HepG2 (cell line): Measurements from ENCODE around the gene ANKRA2. TPM values are rescaled to one million over a fixed set of nuclear protein-coding genes. Genes with fewer than 3 reads are reported as not detected.

Experiments
- ATAC-seq: fragments of 200-7000 bp; cut with Tn5 transposase; 3 replicates; pipeline ENCODE4 v1.9.1; 2020; ENCODE audit warnings: mild to moderate bottlenecking, moderate library complexity
- BruUV-seq: library from RNA; stranded (reverse); fragments of 400-500 nt; replicated peaks from 2 replicates; lab custom pipeline; 2021; lab: Mats Ljungman, UMichigan
- CTCF ChIA-PET: fragments of 300-600 bp; formaldehyde crosslinking; extraction: SDS; loops from one replicate; lab custom pipeline; 2021; ENCODE audit warnings: low total read pairs, inconsistent platforms, low intra/inter-chr PET ratio; lab: Yijun Ruan, JAX
- POLR2A ChIA-PET: fragments of 350-600 bp; sonication (Branson Sonifier 250); formaldehyde crosslinking; loops from one replicate; lab custom pipeline; 2020; ENCODE audit warnings: antibody characterized with exemption, inconsistent platforms; lab: Yijun Ruan, JAX
- DNase-seq: peaks from one replicate; pipeline ENCODE4 v3.0.0-alpha.2; 2015; ENCODE audit warnings: low spot score
- FAIRE-seq: peaks from 3 replicates; lab custom pipeline; 2011; peaks lifted over from hg19 to GRCh38; lab: Jason Lieb, UNC
- H2AFZ ChIP-seq: one replicate; pipeline ENCODE4 v1.6.1; 2011; ENCODE audit warnings: low read length, inconsistent platforms
- H3K27ac ChIP-seq: fragments of 300-600 bp; 3 replicates; pipeline ENCODE4 v1.8.0; 2011; ENCODE audit warnings: mixed run types, mild to moderate bottlenecking, mixed read lengths, low read length, inconsistent platforms; ENCODE audit not compliant: insufficient read depth; ENCODE audit errors: extremely low read length
- H3K27me3 ChIP-seq, 2 experiments: fragments of 200-600 bp in 1 of 2; 2 replicates in 1 of 2; 3 replicates in 1 of 2; pipeline versions ENCODE4 v1.6.0 to v1.8.0; 2011; ENCODE audit warnings: low read length in 2 of 2, mild to moderate bottlenecking in 2 of 2, moderate library complexity in 2 of 2, inconsistent platforms in 1 of 2; ENCODE audit not compliant: insufficient read depth in 2 of 2, control insufficient read depth in 1 of 2
- H3K36me3 ChIP-seq, 2 experiments: fragments of 200-600 bp in 1 of 2; replicated peaks in 1 of 2; 2 replicates in 1 of 2; 3 replicates in 1 of 2; pipeline versions ENCODE4 v1.5.1 to v1.8.0; 2011; ENCODE audit warnings: low read length in 2 of 2, inconsistent platforms in 1 of 2; ENCODE audit not compliant: insufficient read depth in 2 of 2, control insufficient read depth in 1 of 2
- H3K4me1 ChIP-seq: 2 replicates; pipeline ENCODE4 v1.5.1; 2012; ENCODE audit warnings: low read length, inconsistent platforms; ENCODE audit not compliant: insufficient read depth
- H3K4me2 ChIP-seq: 2 replicates; pipeline ENCODE4 v1.6.0; 2011; ENCODE audit warnings: low read depth, low read length, inconsistent platforms
- H3K4me3 ChIP-seq, 3 experiments: fragments of 200-600 bp in 1 of 3; sonication (generic), shearing (Covaris generic) in 1 of 3; replicated peaks in 1 of 3; 2 replicates each; pipeline ENCODE4 v1.5.1; 2011 to 2016; ENCODE audit warnings: low read length in 3 of 3, inconsistent platforms in 2 of 3, low read depth in 2 of 3, mild to moderate bottlenecking in 2 of 3, control low read depth in 1 of 3, mixed read lengths in 1 of 3; ENCODE audit not compliant: insufficient read depth in 1 of 3
- H3K79me2 ChIP-seq: one replicate; pipeline ENCODE4 v1.6.1; 2011; ENCODE audit warnings: low read length, inconsistent platforms; ENCODE audit not compliant: insufficient read depth
- H3K9ac ChIP-seq: 2 replicates; pipeline ENCODE4 v1.6.0; 2011; ENCODE audit warnings: mild to moderate bottlenecking, low read depth, low read length, inconsistent platforms; ENCODE audit not compliant: insufficient read depth
- H3K9me3 ChIP-seq: 2 replicates; pipeline ENCODE4 v1.5.1; 2012; ENCODE audit warnings: mild to moderate bottlenecking, low read length
- H4K20me1 ChIP-seq: 2 replicates; pipeline ENCODE4 v1.6.0; 2011; ENCODE audit warnings: inconsistent platforms, mild to moderate bottlenecking, low read length, moderate library complexity; ENCODE audit not compliant: insufficient read depth
- HMGXB3 ChIP-seq: sonication (generic); formaldehyde crosslinking; IDR thresholded peaks from 2 replicates; pipeline ENCODE4 v1.4.0; 2020; ENCODE audit warnings: missing genetic modification reagents, borderline replicate concordance
- POGZ ChIP-seq: sonication (generic); formaldehyde crosslinking; IDR thresholded peaks from 2 replicates; pipeline ENCODE4 v1.4.0; 2020; ENCODE audit warnings: mild to moderate bottlenecking, missing genetic modification reagents
- SAP130 ChIP-seq: IDR thresholded peaks from 2 replicates; pipeline ENCODE4 v1.6.1; 2016; ENCODE audit warnings: low read depth
- SMC3 ChIP-seq: IDR thresholded peaks from 2 replicates; pipeline ENCODE4 v1.6.1; 2011; ENCODE audit warnings: low read length, improper control_type of control experiment
- ZFP91 ChIP-seq: sonication (generic); formaldehyde crosslinking; IDR thresholded peaks from 2 replicates; pipeline ENCODE4 v1.9.0; 2022; ENCODE audit warnings: missing genetic modification reagents, mild to moderate bottlenecking, borderline replicate concordance
- ZNF205 ChIP-seq: IDR thresholded peaks from 2 replicates; pipeline ENCODE4 v1.6.1; 2018; ENCODE audit warnings: missing biosample characterization, missing genetic modification reagents
- ZNF646 ChIP-seq: sonication (generic); formaldehyde crosslinking; IDR thresholded peaks from 2 replicates; pipeline ENCODE4 v1.9.0; 2021; ENCODE audit warnings: mild to moderate bottlenecking, missing genetic modification reagents
- WGBS: methylation state at CpG from one replicate; pipeline ENCODE4 v1.1.6; 2017; ENCODE audit warnings: low lambda C conversion rate; 5-methylcytosine and 5-hydroxymethylcytosine counted together
- in situ Hi-C: cut with HindIII; loops from 2 replicates; pipeline ENCODE4 v1.10.0; 2017; ENCODE audit warnings: low pct_unique_long_range_greater_than_20kb; ENCODE audit not compliant: extremely low pct_ligation_motif_present
- intact Hi-C: fragments of 100-400 bp; cut with micrococcal nuclease; formaldehyde crosslinking; loops from one replicate; pipeline ENCODE4 v1.10.0; 2022; ENCODE audit not compliant: unreplicated experiment
- polyA plus RNA-seq, 8 experiments: library from polyadenylated mRNA; depleted of rRNA in 3 of 8; stranded (reverse) in 7 of 8; unstranded in 1 of 8; fragments of >200 nt; fragmentation: Illumina TruSeq in 4 of 8; extraction: Trizol in 4 of 8; gene quantifications; 2 replicates each; pipeline versions ENCODE4 v1.2.1 to v1.2.3, GENCODE V29; 2011 to 2016; ENCODE audit warnings: low read depth in 4 of 8, missing spikeins in 1 of 8, mixed read lengths in 1 of 8; ENCODE audit not compliant: insufficient read depth in 1 of 8
- total RNA-seq, 5 experiments: library from RNA; depleted of rRNA; stranded (reverse); fragments of >200 nt; fragmentation: Illumina TruSeq; extraction: Trizol; gene quantifications; 2 replicates each; pipeline ENCODE4 v1.2.3, GENCODE V29; 2016; ENCODE audit warnings: low read depth in 1 of 5

ANKRA2 gene
- total and polyA plus RNA-seq, 2 of the 13 experiments (the other 11 are each of a cell fraction or from before 2014, with no cell fraction given) = 23.6 to 33.6 TPM

- Histone ChIP-seq H3K9ac (no peak overlapping the region), H3K79me2 (no peaks in the 10 kb centered on the region), H3K27ac (no peak overlapping the region), H3K36me3 (no peaks in the 10 kb centered on the region), H2AFZ (peak overlapping the region; percentile 75), H3K4me2 (peak overlapping the region; percentile 60), H3K4me3 (peak overlapping the region; percentile 20 to 58 (median 44); a peak in 4 of 6 replicates), H3K9me3 (no peaks in the 10 kb centered on the region), H4K20me1 (no peaks in the 10 kb centered on the region), H3K27me3 (no peaks in the 10 kb centered on the region), H3K4me1 (0 out of 2 replicates have a peak, but pooled peaks cover 5% of the 10 kb centered on the region)
- no TSS peak for BruUV-seq
- CTCF ChIA-PET = interaction anchor here (0.6 to 1.7 kb wide), 5 partner anchors 17 to 273 kb away, joined by 3 to 17 read pairs (median 5); no protein-coding TSS in a partner anchor
- peak; percentile 91 for FAIRE-seq
- peak; percentile 84 for DNase-seq
- POLR2A ChIA-PET = interaction anchor here (0.6 to 2.1 kb wide), 5 partner anchors 12 to 107 kb away, joined by 3 to 6 read pairs (median 4); partner anchors contain the start of gene BTF3
- ATAC-seq = peak; percentile 98
- in situ Hi-C loops = no loop called here
- 30% methylated on average over 5 of the region's 16 CpGs for WGBS
- intact Hi-C loops = loop anchor here (1.0 to 2.0 kb wide), 4 partner anchors 17 to 273 kb away; partner anchors contain the start of genes ANKRA2 and UTP15
- TF ChIP-seq SMC3 (peak; percentile 80), ZNF646 (CRISPR knock-in tag) (0 out of 2 replicates have a peak, but pooled peaks have one; percentile 52), SAP130 (CRISPR knock-in tag) (peak; percentile 35; the same call in 1 of the 2 replicates), HMGXB3 (CRISPR knock-in tag) (peak; percentile 49; the same call in 1 of the 2 replicates), ZFP91 (peak; percentile 42; the same call in 1 of the 2 replicates), POGZ (CRISPR knock-in tag) (0 out of 2 replicates have a peak, but pooled peaks have one; percentile 30), ZNF205 (CRISPR knock-in tag) (peak; percentile 42; the same call in 1 of the 2 replicates)
These were observed 45.7 kb downstream of the ANKRA2 start for GRCh38 chr5:73519531-73520283.
